OCI-LY7 (cell line): ENCODE measurements around the gene AHR.

Experiments used
- EZH2phosphoT487 ChIP-seq: fragments of 200-600 bp; sonication (generic); IDR thresholded peaks from 2 replicates; pipeline ENCODE4 v1.6.1; 2018; ENCODE audit warnings: low read depth, borderline replicate concordance, mild to moderate bottlenecking, mixed run types, antibody characterized with exemption, low read length, moderate library complexity, mixed read lengths
- TF ChIP-seq, protein P1 (sequence below): fragments of 200-600 bp; sonication (generic); conservative IDR thresholded peaks from 2 replicates; pipeline ENCODE4 v1.5.1; 2014; ENCODE audit warnings: mild to moderate bottlenecking, antibody characterized with exemption, low read length, moderate library complexity, mixed read lengths

DNA sequence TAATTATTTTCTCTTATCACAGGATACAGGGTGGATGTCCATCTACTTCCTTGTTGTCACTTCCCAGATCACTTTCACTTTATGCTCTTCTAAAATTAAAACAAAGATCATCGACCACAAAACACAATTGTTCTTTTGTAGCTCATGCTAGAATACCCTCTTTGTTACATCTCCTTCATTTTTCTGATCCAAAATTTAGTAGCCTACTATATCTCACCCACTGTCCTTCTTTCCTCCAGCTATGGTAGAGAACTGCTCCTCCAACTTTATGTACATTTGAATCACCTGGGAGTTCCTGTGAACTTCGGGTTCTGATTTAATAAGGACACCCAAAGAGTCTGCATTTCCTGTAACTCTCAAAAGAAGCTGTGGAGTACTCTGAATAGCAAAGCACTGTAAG lies 1.2 kb upstream of the AHR start:
- TF ChIP-seq, protein P1, sequence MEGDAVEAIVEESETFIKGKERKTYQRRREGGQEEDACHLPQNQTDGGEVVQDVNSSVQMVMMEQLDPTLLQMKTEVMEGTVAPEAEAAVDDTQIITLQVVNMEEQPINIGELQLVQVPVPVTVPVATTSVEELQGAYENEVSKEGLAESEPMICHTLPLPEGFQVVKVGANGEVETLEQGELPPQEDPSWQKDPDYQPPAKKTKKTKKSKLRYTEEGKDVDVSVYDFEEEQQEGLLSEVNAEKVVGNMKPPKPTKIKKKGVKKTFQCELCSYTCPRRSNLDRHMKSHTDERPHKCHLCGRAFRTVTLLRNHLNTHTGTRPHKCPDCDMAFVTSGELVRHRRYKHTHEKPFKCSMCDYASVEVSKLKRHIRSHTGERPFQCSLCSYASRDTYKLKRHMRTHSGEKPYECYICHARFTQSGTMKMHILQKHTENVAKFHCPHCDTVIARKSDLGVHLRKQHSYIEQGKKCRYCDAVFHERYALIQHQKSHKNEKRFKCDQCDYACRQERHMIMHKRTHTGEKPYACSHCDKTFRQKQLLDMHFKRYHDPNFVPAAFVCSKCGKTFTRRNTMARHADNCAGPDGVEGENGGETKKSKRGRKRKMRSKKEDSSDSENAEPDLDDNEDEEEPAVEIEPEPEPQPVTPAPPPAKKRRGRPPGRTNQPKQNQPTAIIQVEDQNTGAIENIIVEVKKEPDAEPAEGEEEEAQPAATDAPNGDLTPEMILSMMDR: no peak
- TF ChIP-seq EZH2phosphoT487: no peak
